ENCODE measurements around the gene EPAS1.

The EPAS1 gene

DNA sequence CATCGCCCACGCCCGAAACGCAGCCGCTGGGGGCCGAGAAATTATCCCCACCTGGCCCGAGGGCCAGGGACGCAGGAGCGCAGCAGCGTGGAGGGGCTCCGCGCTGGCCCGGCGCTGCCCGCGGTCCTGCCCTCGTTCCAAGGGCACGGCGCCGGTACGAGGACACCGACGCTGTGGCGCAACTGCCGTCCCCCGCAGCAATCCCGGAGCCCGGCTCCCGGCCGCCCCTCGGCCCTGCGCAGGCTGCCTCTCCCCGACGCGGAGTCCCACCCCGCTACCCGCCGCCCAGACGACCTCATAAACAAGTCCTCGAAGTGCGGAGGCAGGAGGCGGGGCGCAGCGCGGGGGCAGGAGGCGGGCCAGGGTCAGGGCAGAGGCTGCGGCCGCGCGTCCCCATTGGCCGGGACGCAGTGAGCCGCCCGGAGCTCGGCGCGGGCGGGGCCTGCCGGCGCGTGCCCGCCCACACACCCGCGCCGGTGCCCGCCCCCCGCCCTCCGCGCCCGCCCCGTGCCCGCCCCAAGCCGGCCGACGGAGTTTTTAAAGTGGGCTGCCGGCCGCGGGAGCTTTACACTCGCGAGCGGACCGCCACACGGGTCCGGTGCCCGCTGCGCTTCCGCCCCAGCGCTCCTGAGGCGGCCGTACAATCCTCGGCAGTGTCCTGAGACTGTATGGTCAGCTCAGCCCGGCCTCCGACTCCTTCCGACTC, at the start of gene EPAS1:
EPAS1 (plus strand) TSS at position 568 of the 706 bp plus-strand sequence. CDS start 505 bp downstream, outside the sequence.
- DNase-seq = peak; percentile 82

- DNase-seq = no peak
These were observed 49.0 kb upstream of the EPAS1 start for GRCh38 chr2:46248171-46248570.

DNA sequence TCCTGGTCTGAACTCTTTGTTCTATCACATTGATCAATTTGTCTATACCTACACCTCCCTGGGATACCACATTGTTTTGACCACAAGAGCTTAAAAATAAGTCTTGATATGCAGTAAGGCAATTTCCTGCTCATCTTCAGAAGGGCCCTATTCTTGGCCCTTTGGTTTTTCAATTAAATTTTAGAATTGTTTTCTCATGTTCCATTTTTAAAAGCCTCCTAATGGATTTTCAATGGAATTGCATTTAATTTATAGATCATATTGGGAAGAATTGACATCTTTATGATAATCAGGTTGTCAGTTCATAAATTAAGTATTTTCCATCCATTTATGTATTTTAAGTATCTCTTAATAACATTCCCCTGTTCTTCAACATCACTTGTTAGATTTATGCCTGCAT, 47.6 kb upstream of the EPAS1 start:
- DNase-seq = no peak

DNA sequence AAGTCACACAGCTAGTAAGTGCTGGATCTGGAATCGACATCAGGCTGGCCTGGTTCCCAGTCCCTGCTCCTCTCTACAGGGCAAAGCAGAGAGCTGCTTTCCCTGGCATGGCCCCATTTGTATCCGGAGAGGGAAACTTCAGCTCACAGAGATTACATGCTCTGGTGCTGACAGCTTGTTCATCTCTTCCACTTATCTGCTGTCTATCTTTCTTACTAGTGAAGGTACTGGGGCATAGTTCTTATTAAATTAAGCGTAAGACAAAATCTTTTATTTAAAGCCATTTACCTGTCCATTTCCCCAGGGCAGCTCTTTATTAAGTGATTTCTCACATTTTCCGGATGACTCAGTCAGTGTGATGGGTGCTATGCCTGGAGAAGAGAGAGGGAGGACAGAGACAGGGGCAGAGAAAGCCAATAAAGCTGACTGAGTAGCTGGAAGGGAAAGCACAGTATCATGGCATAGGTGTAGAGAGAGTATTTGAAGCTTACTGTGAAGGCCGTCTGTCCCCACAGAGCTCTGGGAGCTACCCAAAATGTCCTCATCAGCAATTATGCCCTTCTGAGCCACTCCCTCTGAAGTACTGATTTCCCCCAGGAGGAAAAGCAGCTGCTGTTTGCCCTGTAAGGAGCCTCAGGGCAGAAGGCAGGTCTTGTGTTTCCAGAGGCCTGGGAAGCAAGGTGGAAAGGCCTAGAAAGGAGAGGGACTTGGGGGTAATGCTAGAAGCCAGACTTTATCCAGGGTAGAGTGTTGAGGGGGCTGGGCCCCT, 44.1 kb upstream of the EPAS1 start:
- DNase-seq = no peak

GRCh38 chr2:46254474-46254873, 42.7 kb upstream of the EPAS1 start:
- DNase-seq = no peak

DNA sequence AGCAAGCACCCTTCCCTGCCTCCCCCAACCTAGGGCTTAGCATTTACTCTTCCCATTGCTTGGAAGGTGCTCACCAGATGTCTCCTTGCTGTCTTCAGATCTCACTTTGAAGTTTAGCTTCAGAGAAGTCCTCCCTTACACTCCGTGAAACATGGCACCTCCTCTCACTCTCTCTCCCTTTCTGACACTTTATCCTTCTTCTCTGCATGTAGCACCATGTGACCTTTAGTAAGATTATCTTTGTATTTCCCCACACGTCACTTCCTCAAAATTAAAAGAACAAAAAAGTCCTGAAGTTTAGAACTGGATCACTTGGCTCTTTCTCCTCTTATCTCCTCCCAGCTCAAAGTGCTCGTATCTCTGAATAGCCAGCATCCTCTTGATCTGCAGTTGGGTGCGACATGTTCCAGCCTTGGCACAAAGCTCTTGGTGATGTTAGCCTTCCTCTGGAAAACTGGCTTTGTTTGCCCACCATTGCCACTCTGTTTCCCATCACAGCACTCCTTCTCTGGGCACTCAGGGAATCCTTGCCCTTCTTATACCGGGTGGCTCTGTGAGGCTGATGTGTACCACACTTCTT, 40.6 kb upstream of the EPAS1 start:
- no peak for DNase-seq

DNA sequence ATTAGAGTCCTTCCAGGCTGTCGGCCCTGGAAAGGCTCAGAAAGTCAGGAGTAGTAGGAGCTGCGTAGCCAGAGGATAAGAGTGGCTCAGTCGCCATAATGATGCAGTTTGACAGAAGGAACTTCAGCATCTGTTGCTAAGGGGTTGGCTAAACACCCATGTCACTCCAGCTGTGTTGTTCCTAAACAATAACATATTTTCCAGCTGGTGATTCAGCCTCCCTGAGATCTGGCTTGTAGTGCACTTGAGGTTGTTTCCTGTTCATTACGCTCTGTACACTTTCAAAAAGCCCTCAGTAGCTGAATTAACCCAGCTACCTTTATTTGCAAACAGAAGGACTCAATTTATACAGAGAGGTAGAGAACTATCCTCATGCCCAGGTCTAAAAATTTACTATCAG, 39.7 kb upstream of the EPAS1 start:
- no peak for DNase-seq

- no peak for DNase-seq
These were observed 39.2 kb upstream of the EPAS1 start for GRCh38 chr2:46257980-46258379.

DNA sequence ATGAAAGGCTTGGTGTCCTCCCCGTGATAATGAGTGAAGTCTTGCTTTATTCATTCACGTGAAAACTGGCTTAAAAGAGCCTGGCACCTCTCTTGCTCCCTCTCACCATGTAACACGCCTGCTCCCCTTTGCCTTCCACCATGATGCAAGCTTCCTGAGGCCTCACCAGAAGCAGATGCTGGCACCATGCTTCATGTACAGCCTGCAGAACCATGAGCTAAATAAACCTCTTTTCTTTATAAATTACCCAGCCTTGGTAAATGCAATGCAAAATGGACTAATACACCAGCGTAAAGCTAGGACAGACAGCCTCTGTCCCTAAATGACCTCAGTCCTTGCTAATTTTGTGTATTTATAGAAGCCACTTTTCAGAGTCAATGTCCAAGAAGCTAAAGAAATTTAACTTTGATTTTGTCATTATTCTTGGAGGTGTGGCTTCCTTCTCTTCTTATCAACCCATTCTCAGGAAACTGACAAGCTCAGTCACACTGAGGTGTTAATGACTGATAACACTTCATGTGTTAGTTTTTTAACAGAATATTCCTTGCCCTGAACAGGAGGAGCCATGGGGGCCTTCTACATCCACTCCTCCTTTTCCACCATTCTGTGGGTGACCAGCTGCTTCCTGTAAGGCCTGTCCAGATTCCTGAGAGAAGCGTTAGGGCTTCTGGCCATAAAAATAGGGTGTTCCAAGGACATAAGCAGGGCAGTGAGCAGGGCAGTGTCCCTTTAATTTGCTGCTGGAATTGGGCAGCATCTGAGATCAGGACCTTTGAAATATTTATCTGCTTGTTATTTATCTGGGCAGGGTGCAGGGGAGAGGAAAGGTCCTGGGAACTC, 38.0 kb upstream of the EPAS1 start:
- DNase-seq = no peak

- DNase-seq = no peak
These were observed 37.4 kb upstream of the EPAS1 start for GRCh38 chr2:46259777-46260168.

- no peak for DNase-seq
These were observed 36.9 kb upstream of the EPAS1 start for GRCh38 chr2:46260305-46260704.

DNA sequence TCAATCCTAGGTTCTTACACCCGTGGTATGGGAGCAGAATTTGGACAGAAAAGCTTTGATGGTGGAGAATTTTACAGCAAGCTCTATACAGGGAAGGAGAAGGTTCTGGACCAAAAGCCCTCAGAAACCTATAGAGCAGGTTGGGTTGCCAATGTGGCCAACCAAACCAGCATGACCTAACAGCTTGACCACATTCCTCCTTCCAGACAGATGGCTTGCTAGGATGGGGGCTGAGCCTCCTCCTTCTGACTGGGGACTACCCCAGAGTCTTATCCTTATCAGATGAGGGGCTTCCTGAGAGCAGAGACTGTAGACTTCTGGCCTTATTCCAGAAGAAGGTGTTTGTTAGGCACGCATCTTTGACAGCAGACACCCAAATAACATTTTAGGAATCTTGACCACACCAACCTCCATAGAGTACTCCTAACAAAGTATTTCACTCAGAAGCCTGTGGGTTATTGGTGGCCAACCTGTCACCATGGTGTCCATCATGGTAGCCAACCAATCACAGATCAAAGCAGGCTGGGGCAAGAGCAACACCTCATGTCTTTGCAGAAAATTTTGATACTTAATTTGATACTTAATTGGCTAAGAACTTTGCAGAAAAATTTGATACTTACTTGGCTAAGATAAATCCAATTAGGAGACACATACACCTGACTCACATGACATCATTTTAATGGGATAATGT, 34.8 kb upstream of the EPAS1 start:
- DNase-seq = no peak

DNA sequence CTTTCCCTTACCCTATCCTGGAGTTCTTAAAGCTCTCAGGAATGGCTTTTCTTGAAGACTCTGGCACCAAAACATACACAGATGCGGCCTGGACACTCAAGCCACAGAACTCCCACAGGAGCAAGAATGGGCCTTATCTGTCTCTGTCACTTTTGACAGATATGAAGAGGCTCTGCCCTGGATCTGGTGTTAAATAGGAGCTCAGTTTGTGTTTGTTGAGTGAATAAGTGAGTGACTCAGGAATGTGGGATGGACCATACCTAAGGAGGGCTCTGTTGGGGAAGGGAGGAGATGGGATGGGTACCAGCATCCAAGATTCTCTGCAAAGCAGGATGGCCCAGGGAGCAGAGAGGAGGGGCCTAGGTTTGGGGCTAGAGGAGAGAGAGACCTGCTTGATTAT, 33.9 kb upstream of the EPAS1 start:
- DNase-seq = no peak

DNA sequence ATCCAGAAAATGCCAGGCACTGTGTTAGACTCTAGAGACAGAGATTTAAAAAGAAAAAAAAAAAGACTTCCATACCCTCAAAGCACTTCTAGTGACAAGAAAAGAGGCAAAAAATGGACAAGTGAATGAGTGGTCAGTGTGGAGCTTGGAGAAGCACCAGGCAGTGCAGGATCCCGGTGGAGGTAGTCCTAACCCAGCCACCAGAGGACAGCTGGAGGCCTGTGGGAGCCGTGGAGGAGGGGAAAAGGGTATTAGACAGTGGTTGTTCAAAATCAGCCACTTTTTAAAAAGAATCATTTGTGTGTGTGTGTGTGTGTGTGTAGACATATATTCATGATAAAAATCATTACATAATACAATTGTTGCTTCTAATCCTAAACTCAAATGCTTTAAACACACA, 32.8 kb upstream of the EPAS1 start:
- no peak for DNase-seq

DNA sequence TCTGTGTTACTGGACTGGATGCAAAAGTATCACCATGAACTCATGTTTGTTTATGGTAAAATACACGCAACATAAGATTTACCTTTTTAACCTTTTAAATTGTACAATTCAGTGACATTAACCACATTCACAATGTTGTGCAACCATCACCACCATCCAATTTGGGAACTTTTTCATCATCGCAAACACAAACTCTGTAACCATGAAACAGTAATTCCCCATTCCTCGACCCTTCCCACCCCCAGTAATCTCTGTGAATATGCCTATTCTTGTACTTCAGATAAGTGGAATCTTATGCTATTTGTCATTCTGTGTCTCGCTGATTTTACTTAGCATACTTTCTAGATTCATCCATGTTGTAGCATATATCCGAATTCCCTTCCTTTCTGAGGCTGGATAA, 31.1 kb upstream of the EPAS1 start:
- no peak for DNase-seq

DNA sequence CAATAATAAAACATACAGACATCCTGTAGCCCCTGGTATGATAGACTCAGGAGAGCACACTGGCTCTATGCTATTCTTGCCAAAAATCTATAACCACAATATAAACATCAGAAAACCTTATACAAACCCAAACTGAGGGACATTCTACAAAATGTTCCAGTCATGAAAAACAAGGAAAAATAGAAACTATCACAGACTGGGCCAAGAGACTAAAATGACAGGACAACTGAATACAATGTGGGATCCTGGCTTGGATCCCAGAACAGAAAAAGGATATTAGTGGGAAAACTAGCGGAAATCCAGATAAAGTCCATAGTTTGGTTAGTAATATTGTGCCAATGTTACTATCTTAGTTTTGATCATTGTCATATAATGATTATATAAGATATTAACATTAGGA, 29.6 kb upstream of the EPAS1 start:
- no peak for DNase-seq

GRCh38 chr2:46268196-46268595, 29.0 kb upstream of the EPAS1 start:
- DNase-seq = no peak

- no peak for DNase-seq
These were observed 28.2 kb upstream of the EPAS1 start for GRCh38 chr2:46269001-46269400.

DNA sequence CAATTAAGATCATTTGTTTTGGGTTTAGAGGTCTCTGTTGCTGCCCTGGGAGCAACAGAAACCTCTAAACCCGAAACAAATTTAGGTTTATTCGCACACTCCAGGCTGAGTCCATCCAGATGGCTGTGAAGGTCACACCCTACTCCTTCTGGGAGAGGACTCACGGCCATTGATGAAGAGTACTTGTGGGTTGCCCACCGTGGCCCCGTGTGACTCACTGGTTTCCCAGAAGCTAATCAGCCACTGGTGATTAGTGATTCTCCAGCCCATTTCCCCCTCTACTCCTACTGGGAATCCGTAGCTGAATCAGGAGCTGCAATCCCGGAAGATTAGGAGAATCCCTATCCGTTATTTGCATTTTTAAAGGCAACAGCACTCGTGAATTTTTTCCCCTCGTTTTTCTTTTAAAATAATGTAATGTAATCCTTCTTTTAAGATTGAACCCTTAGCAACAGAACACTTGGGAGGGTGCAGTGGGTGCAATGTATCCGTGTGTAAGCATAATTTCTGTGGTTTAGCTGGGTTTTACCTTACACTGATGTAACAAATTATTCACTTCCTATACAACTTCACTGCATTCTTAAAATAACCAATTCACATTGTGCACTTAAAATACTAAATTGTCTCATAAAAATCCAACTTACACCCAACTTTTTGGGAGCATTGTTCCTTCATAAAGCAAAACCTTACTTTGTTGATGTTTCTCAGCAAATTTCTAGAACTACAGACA, 27.5 kb upstream of the EPAS1 start:
- DNase-seq = no peak

- no peak for DNase-seq
These were observed 26.8 kb upstream of the EPAS1 start for GRCh38 chr2:46270384-46270783.

DNA sequence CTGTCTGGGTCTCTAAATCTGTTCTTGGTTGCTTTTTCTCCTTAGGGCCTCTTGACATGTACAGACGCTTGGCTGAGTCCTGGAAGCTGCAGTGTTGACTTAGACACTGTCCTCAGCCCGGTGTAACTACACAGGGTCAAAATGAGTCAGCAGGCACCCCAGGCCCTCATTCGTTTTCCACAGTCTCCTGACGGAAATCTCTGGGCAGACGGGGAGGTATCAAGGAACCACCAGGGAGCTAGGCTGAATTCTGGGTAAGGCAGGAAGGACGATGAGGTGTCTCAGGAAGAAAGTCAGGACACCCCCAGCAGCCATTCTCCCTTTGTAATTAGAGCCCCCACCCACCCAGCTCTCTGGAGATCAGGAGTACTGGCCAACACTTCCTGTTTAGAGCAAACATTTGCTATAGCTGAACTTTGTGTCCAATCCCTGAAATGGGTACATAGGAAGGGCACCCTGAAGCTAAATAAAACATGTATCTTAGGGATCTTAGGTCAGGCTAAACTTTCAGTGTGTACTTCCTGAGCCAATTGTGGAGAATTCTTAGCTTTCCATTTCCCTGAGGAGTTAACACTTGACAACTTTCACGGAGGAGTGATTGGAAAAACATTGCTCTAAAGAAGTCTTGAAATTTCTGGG, 23.9 kb upstream of the EPAS1 start:
- DNase-seq = no peak

Measured in activated T-cell treated with anti-CD3 and anti-CD28 coated beads, Interleukin-2, amount 50 U/mL, for 1 hour (primary cell).